Breast epithelium (tissue), 3 donors: Measurements from ENCODE around the gene VASP.

Experiments used
- POLR2A ChIP-seq: fragments of 450-650 bp; IDR thresholded peaks from one replicate; pipeline ENCODE4 v1.6.1; 2016; ENCODE audit warnings: antibody characterized with exemption, mild to moderate bottlenecking, moderate library complexity
- POLR2AphosphoS5 ChIP-seq, 3 donors: sonication (generic); formaldehyde crosslinking; IDR thresholded peaks; one replicate each; pipeline ENCODE4 v1.6.1; 2017; ENCODE audit warnings: antibody characterized with exemption in 3 of 3
- TF ChIP-seq, protein P1 (sequence below), 3 donors: fragments of 450-650 bp; IDR thresholded peaks; one replicate each; pipeline ENCODE4 v1.5.1; 2016 to 2017; ENCODE audit warnings: antibody characterized with exemption in 3 of 3, mild to moderate bottlenecking in 3 of 3, moderate library complexity in 3 of 3

GRCh38 chr19:45478454-45479238 is 28.6 kb upstream of the VASP start:
- TF ChIP-seq, protein P1, sequence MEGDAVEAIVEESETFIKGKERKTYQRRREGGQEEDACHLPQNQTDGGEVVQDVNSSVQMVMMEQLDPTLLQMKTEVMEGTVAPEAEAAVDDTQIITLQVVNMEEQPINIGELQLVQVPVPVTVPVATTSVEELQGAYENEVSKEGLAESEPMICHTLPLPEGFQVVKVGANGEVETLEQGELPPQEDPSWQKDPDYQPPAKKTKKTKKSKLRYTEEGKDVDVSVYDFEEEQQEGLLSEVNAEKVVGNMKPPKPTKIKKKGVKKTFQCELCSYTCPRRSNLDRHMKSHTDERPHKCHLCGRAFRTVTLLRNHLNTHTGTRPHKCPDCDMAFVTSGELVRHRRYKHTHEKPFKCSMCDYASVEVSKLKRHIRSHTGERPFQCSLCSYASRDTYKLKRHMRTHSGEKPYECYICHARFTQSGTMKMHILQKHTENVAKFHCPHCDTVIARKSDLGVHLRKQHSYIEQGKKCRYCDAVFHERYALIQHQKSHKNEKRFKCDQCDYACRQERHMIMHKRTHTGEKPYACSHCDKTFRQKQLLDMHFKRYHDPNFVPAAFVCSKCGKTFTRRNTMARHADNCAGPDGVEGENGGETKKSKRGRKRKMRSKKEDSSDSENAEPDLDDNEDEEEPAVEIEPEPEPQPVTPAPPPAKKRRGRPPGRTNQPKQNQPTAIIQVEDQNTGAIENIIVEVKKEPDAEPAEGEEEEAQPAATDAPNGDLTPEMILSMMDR (IDR thresholded peaks at IDR 0.05) = peak; percentile 93 to 99 (median 98)
- no peak for TF ChIP-seq POLR2A
- peak; percentile 56 to 74 (median 65) for TF ChIP-seq POLR2AphosphoS5 (IDR thresholded peaks at IDR 0.05)
